ENCODE measurements around the gene GLRX2. TPM values are rescaled to one million over a fixed set of nuclear protein-coding genes. Genes with fewer than 3 reads are reported as not detected.

GLRX2 gene
- total and polyA plus RNA-seq, 12 donors: 3.0 to 59.8 (median 25.0) TPM

DNA sequence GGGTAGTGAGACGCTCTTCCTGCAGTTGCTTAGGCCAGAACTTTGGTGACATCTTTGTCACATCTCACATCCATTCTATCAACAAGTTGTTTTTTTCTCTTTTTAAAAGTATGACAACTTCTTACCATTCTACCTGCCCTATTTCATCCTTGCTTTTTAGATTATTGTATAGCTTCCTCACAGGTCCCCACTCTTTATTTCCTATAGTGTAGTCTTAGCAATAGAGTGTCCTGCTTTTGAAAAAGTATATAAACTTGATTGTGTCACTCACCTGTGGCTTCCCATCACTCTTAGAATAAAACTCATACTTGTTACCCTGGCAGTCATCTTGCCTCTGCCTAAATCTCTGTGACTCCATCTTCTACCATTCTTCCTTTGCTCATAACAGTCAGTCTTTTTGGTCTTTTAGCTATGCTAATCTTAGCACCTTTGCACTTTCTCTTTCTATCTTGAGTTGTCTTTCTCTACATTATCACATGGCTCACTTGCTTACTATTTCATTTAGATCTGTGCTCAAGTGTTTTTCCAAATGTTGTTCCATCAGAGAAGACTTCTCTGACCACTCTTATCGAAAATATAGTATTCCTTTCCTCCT, 26.1 kb upstream of the GLRX2 start:
- H3K27ac ChIP-seq: no peak overlapping the region
- peaks cover 0 to 26% of the 10 kb centered on the region in 2 donors for H3K36me3 ChIP-seq (replicated peaks in 1 of 2)
- no peak for DNase-seq
- intact Hi-C loops (cut with DNase I): no loop called here
- peaks cover 0 to under 1% of the 10 kb centered on the region in 2 donors for H3K4me1 ChIP-seq (replicated peaks in 1 of 2)
- 94 to 96% (median 95%) methylated on average over 2 of the region's 2 CpGs for WGBS, 4 donors
- no peak for TF ChIP-seq POLR2A (IDR thresholded peaks at IDR 0.05)
- TF ChIP-seq, protein P1, sequence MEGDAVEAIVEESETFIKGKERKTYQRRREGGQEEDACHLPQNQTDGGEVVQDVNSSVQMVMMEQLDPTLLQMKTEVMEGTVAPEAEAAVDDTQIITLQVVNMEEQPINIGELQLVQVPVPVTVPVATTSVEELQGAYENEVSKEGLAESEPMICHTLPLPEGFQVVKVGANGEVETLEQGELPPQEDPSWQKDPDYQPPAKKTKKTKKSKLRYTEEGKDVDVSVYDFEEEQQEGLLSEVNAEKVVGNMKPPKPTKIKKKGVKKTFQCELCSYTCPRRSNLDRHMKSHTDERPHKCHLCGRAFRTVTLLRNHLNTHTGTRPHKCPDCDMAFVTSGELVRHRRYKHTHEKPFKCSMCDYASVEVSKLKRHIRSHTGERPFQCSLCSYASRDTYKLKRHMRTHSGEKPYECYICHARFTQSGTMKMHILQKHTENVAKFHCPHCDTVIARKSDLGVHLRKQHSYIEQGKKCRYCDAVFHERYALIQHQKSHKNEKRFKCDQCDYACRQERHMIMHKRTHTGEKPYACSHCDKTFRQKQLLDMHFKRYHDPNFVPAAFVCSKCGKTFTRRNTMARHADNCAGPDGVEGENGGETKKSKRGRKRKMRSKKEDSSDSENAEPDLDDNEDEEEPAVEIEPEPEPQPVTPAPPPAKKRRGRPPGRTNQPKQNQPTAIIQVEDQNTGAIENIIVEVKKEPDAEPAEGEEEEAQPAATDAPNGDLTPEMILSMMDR (IDR thresholded peaks at IDR 0.05): no peak
- no peak overlapping the region for H3K4me3 ChIP-seq
- no peaks in the 10 kb centered on the region for H3K9me3 ChIP-seq (replicated peaks in 1 of 3)
- no peaks in the 10 kb centered on the region for H3K27me3 ChIP-seq

DNA sequence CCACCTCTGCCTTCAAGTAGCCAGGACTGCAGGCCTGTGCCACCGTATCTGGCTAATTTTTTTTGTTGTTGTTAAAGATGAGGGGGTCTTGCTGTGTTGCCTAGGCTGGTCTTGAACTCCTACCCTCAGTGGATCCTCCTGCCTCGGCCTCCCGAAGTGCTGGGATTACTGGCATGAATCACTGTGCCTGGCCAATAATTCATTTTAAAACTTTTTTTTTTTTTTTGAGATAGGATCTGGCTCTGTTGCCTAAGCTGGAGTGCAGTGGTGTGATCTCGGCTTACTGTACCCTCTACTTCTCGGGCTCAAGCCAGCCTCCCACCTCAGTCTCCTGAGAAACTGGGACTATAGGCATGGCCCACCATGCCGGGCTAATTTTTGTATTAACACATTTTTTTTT, 20.2 kb upstream of the GLRX2 start:
- H3K27me3 ChIP-seq: no peaks in the 10 kb centered on the region
- peaks cover 13 to 39% of the 10 kb centered on the region in 2 donors for H3K4me1 ChIP-seq (replicated peaks in 1 of 2)
- intact Hi-C loops (cut with DNase I): loop anchor here in 1 of 2 donors (10.0 kb wide), 1 partner anchor 651 kb away; no protein-coding TSS in a partner anchor
- 90 to 96% (median 91%) methylated on average over 6 of the region's 6 CpGs for WGBS, 4 donors
- H3K9me3 ChIP-seq (replicated peaks in 1 of 3): no peaks in the 10 kb centered on the region
- H3K36me3 ChIP-seq (replicated peaks in 1 of 2): peaks cover 0 to 12% of the 10 kb centered on the region in 2 donors
- TF ChIP-seq, protein P1 (IDR thresholded peaks at IDR 0.05): no peak
- TF ChIP-seq POLR2A (IDR thresholded peaks at IDR 0.05): no peak
- no peak overlapping the region for H3K27ac ChIP-seq
- no peak for DNase-seq
- H3K4me3 ChIP-seq: no peak overlapping the region

GRCh38 chr1:193123751-193124150, 18.5 kb upstream of the GLRX2 start:
- H3K27ac ChIP-seq: no peak overlapping the region
- H3K36me3 ChIP-seq (replicated peaks in 1 of 2): peaks cover 0 to 12% of the 10 kb centered on the region in 2 donors
- TF ChIP-seq, protein P1 (IDR thresholded peaks at IDR 0.05): no peak
- no peak for TF ChIP-seq POLR2A (IDR thresholded peaks at IDR 0.05)
- no peaks in the 10 kb centered on the region for H3K9me3 ChIP-seq (replicated peaks in 1 of 3)
- no peak overlapping the region for H3K4me3 ChIP-seq
- H3K27me3 ChIP-seq: no peaks in the 10 kb centered on the region
- DNase-seq: no peak
- intact Hi-C loops (cut with DNase I): loop anchor here in 1 of 2 donors (10.0 kb wide), 1 partner anchor 649 kb away; no protein-coding TSS in a partner anchor
- H3K4me1 ChIP-seq (replicated peaks in 1 of 2): peaks cover 13 to 39% of the 10 kb centered on the region in 2 donors

DNA sequence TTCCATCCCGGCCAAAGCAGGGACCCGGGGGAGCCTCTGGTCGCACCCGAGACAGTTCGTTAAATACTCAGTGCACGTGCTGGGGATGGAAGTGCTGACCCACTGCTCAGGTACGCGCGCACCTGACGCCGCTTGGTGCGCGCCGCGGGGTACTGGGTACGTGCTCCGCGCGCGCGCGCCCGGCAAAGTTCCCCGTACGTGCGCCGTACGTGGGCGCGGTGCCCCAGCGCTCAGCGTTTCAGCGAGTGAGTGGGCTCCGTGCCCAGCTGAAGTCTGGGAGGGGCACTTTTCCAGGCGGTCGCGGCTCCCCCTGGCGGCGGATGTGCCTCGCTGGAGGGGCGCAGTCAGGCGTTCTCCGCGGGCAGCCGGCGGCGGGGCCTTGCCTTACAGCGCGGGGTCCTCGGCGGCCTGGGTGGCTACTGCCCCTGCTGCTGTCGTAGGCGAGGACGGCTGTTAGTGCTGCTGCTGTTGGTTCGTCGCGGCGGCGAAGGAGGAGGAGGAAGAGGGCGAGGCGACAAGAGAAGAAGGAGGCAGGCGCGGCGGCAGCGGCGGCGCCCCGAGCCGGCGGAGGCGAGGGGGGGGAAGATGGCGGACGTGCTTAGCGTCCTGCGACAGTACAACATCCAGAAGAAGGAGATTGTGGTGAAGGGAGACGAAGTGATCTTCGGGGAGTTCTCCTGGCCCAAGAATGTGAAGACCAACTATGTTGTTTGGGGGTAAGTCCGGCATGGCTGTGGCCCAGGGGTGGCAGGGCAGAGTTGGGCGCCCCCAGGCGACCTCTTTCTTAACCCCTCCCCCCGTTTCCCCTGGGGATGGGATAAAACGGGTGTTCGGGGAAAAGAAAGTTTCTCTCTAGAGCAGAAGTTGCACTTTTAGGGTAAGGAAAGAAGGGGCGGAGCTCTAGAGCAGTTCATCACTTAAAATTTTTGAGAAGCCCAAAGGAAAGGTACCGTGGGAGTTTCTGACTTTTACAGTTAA, 16.7 kb upstream of the GLRX2 start, which contains the start of gene CDC73:
Gene CDC73, plus strand, starts transcription at position 416 of the 978 bp plus-strand sequence. Its CDS starts 170 bp downstream, at position 586.
- DNase-seq: peak; percentile 97 to 99 (median 98)
- TF ChIP-seq, protein P1 (IDR thresholded peaks at IDR 0.05): peak; percentile 91 to 100 (median 94)
- peak; percentile 86 to 98 for TF ChIP-seq POLR2A (IDR thresholded peaks at IDR 0.05)
- Histone ChIP-seq H3K36me3 (replicated peaks in 1 of 2) (peaks cover 0 to 12% of the 10 kb centered on the region in 2 donors), H3K9me3 (replicated peaks in 1 of 3) (no peaks in the 10 kb centered on the region), H3K4me1 (replicated peaks in 1 of 2) (peaks cover 13 to 39% of the 10 kb centered on the region in 2 donors), H3K4me3 (peak within 1 kb of the TSS in 3 of 4 donors; percentile 55 to 90 (median 87)), H3K27ac (peak within 1 kb of the TSS; percentile 89 to 98 (median 92)), H3K27me3 (no peaks in the 10 kb centered on the region)
- intact Hi-C loops (cut with DNase I): loop anchor here in 1 of 2 donors (10.0 kb wide), 1 partner anchor 647 kb away; no protein-coding TSS in a partner anchor
- 0 to 1% (median 0%) methylated on average over 16 to 85 of the region's 85 CpGs for WGBS, 4 donors
